Stimulated activated CD4-positive, alpha-beta T cell treated with anti-CD3 and anti-CD28 coated beads, Interleukin-2, amount 100 ng/mL, for 24 hours (primary cell): ENCODE data around the gene ELAVL3.
"Not testable (repeated sequence)": the region's sequence is repeated elsewhere in the genome, so short reads cannot be mapped to it uniquely, and the experiment has no call there.

ENCODE experiments used
- DNase-seq, 2 donors: peaks; one replicate each; pipeline ENCODE4 v3.0.0-alpha.2; 2020

Gene ELAVL3

DNA sequence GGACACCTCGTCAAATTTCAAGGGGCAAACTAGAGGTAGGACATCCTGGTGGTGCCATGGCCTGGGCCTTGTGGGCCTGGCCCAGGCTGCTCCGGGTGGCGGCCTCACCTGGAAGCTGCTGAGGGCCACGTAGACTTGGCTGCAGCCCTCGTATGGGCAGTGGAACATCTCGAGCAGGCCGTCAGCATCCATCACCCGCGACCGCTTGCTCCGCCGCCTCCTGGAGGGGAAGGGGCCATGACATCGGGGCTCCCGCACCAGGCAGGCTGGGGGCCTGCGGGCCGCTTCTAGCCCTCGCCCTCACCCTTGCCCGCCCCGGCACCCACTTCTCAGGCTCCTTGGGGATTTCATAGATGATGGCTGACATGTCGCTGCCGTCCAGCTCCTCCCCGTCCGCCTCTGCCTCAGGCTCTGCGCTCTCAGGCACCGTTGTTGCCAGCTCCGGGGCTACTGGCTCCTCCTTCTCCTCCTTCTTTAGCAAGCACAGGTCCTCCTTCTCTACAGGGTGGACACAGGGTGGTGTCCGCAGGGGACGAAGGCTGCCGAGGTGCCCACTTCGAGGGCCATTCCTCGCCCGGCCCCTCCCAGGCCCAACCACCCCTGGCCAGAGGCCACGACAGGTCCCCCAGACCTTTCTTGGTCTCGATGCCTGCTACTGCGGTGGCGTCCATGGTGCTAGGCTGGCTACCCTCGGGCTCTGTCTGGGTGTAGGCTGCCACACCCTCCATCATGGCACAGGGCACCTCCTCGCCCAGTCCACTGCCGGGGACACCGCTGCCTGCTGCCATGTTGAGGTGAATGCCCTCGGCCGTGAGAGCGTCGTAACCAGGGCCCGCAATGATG, 6.0 kb upstream of the ELAVL3 start:
- no peak for DNase-seq

DNA sequence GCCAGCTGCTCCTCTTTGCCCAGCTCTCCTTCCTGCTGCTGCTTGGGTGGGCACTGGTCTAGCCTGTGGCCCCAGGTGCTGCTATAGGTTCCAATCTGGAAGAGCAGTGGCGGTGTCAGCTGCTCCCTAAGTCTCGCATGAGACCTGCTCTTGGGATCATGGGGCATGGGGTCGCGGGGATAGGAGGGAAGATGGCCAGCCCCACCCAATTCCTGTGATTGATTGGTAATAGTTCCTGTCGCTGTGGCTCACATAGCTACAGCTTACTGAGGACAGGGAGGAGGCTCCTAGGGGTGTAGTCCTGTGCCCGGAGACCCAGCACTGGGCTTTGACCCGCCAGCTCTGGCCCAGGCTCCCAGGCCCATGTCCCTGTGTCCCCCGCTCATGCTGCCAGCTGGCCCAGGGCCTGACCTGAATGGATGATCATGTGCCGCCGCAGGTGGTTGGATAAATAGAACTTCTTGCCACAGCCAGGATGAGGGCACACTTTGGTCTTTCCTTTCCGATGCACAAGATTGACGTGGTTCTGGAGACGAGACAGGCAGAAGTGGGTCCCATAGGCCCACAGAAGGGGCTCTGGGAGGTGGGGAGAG, 4.5 kb upstream of the ELAVL3 start:
- no peak for DNase-seq

DNA sequence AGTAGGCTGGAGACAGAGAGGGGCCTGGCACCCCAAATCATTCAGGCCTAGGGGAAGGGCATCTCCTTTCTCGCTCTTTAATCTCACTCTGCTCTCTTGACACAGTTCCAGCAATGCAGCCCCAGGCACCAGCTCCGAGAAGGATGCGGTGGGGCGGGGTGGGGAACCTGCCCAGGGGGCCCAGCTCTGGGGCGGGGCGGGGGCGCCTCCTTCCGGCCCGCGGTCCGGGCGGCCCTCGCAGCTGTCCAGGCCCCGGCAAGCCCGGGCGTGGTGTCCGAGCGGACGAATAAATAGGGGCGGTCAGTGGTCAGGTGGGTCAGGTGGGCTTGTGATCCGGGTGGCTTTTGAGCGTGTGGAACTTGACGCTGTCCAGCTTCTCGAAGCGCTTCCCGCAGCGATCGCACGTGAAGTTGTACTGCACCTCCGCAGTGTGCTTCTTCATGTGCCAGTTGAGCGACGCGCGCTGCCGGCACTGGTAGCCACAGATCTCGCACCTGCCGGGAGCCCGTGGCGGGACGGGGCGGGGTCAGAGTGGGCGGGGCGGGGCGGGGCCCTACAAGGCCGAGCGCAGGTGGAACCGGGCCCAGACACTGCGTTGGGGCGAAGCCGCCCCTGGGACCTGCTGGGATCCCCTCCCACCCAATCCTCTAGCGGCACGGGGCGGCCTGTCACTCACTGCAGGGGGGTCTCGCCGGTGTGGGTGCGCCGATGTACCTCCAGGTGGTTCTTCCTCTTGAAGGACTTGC, 2.7 kb upstream of the ELAVL3 start:
- no peak for DNase-seq

DNA sequence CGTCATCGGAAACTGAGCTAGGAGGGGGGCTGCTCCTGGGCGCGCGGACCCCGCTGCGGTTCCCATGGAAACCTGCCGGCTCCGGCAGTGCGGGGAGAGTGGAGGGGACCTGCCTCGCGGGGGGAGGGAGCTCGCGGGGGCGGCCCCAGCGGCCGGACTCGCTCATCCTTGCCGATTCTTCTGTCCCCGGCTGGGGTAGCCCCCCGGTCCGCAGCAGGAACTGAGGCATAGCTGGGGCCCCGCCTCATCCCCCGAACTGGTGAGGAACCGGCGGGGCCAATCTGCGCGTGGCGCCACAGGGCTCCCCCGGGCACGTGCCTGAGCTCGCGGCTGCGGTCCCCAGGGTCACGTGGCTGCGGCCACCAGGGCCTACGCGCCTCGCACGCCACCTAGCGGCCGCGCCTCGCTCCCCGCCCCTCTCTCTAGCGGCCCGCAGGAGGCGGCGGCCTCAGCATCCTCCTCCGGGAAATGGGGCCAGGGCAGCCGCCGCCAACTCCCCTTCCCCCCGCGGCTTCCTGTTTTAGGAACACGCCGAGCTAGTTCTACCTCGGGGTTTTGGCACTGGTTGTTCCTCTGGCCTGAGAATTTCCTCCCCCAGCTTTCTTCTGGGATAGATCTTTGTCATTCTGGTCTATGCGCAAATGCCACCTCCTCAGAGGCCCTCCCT, 1.7 kb upstream of the ELAVL3 start:
- peak; percentile 88 to 92 for DNase-seq

DNA sequence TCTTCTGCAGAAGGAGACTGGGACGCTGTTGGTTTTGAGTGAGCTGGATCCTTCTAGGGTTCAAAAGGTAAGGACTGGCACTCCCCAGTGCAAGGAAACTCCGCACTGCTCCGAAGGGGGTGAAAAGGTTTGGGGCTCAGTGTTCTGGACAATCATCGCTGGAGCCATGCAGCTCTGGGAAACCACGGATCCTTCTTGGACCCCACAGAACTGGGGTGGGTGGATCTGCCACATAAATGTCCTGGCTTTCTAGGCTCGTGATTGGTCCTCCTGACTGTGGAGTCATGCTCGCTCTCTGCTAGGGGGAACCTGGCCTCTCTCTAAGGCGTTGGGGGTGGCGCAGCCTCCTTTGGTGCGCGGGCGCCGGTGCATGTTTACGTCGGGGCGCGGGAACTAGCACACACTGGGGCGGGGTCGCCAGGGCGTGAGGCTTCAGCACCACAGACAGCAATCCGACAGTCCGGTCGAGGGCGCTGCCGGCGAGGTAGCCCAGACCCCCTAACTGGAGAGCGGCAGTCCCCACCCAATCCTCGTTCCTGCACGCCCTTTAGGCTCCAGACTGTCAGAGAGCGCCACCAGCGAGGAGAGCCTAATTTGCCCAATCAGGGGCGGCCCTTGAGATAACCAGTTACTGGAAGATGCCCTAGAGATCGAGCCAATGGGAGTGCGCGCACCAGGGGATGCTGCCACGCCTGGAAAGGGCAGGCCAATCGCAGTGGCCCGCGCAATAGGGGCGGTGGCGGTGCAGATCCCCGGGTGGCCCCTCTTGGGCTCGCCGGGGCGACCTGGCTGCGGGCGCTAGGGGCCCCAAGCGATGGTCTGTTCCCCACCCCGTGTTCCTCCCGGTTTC, 913 bp upstream of the ELAVL3 start:
- peak; percentile 76 to 81 for DNase-seq

DNA sequence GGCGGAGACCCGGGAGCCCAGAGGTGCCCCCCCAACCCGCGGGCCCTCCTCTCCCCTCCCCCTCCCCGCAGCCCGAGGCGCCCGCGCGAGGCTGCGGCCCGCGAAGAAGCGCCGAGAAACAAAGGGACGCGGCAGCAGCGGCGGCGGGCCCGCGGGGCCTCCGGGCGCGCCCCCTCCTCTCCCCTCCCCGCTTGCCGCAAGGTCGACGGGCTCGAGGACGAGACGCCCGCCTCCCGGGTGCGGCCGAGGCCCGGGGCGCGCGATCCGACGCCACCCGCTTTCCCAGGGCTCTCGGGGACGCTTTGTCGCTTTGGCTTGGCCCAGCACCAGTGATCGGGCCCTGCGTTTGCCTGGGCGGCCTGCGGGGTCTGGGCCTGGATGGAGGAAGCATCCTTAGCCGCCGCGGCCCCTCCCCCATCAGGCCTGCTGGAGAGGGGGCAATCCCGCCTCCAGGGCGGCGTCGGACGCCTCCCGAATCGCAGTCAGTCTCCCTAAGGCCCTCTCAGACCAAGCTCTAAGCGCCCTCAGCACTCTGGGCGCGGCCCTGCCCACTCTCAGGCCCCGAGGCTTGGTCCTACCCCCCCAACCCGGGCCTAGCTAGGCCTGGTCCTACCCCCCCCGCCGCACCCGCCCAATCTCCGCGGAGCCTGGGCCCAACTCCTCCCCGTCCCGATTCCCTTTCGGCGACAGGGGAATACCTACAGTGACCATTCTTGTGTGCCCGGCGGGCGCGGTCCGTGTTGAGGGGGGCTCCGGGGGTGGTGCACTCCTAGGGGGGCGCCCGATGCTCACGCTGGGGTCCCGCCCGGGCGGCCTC, 740 bp downstream of the ELAVL3 start:
- no peak for DNase-seq

DNA sequence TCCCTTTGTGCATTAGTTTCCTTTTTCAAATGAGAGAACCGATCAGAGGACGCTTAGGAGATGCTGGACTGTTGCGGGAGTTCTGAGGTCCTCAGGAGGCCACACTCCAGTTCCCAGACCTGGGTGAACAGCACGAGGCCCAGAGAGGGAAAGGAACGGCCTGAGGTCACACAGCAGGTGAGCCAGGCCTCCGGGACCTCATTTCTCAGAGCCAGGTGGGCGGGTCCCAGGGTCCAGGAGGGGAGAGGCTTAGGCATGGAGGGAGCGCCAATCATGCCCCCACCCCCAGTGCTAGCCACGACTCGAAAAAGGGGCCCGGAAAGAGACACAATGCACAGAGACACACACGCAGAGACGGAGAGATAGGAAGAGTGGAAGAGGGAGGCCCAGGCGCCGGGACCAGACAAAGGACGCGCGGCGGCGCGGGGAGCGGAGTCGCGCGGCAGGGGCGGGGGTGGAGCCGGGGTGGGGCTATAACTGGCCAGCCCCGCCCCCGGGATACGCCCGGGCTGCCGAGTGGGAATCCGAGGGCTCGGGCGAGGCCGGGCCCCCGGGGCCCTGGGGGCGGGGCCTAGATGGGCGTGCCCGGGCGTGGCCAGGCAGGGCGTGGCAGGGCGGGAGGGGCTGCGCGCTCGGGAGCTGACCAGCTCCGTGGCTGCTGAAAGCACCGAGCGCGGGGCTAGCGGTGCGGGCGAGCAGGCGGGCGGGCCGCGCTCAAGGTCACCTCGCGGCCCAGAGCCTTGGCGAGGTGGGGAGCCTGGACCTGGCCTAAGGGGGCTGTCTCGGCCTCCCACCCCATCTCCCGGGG, 1.6 kb downstream of the ELAVL3 start:
- peak in 1 of 2 donors; percentile 64 for DNase-seq

DNA sequence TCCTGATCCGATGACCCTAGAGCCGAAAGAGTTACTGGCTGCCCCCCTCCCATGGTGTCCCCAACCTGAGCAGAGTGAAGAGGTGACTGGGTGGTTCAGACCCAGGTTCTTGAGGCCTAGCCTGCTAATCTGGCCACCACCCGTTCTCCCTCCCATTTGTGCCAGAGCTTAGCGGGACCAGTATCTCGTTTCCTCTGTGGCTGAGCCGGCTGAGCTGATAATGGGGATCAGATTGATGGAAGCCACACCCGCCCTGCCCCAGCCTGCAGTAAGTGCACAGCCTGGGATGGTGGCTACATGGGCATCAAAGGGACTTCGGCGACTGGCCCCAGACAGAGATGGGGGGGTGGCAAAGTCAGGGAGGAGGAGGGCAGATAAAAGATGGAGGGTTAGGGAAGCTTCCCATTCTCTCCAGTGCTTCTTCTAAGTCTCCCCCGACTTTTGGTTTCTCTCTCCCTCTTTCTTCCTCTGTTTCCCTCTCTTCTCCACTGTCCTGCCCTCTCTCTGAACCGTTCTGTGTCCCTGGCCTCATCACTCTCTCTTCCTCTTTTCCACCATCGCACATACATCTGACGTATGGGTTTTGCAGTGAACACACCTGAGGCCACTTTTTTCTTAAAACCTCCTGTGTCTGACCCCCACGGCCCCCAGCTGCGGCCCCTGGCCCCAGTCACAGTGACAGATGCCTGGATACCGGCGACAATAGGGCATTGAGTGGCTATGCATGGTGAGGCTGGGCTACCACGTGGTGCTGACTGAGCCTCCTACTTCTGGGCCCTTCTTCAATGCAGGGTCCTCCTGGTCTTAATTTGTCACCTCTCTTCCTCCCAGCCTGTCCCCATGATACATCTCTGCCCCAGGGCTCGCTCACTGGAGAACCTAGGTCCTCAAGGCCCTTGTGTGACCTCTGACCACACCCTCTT, 2.4 kb downstream of the ELAVL3 start:
- DNase-seq = no peak

DNA sequence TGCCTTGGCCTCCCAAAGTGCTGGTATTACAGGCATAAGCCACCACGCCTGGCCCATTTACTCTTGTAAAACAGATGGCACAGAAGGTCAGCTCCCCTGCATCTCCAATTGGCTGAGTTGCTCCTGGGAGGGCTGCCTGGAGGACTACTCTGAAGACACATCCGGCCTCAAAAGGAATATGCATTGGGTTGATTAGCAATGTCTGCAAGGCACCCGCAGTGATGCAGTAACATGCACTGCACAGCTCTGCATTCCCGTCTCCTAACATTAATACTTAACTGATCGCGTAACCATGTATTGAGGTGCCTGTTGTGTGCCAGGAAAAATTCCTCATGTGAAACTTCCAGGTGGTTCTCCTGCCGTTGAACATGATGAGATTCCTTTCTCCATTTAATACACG, 5.0 kb downstream of the ELAVL3 start:
- DNase-seq = no peak

DNA sequence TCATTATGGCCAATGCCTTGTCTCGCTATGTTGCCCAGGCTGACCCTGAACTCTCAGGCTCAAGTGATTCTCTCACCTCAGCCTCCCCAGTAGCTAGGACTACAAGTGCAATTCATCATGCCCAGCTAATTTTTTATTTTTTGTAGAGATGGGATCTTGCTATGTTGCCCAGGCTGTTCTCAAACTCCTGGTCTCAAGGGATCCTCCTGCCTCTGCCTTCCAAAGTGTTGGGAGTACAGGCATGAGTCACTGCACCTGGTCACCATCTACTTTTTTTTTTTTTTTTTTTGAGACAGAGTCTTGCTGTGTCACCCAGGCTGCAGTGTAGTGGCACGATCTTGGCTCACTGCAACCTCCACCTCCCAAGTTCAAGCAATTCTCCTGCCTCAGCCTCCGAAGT, 5.5 kb downstream of the ELAVL3 start:
- DNase-seq = not testable (repeated sequence)

DNA sequence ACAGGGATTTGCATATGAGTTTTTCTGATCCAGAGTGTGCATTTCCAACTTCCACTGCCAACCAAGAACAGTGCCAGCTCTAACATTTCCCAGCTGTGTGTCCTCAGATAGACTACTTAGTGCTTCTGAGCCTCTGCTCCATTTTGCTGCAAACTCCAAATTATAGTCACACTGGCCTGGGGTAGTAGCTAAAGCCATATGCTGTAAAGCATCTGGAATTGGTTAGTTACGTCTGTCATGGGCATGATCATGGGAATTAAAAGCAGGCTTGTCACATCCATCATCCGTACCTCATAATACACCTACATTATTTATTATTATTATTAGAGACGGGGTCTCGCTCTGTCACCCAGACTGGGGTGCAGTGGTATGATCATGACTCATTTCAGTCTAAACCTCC, 7.1 kb downstream of the ELAVL3 start:
- no peak for DNase-seq

DNA sequence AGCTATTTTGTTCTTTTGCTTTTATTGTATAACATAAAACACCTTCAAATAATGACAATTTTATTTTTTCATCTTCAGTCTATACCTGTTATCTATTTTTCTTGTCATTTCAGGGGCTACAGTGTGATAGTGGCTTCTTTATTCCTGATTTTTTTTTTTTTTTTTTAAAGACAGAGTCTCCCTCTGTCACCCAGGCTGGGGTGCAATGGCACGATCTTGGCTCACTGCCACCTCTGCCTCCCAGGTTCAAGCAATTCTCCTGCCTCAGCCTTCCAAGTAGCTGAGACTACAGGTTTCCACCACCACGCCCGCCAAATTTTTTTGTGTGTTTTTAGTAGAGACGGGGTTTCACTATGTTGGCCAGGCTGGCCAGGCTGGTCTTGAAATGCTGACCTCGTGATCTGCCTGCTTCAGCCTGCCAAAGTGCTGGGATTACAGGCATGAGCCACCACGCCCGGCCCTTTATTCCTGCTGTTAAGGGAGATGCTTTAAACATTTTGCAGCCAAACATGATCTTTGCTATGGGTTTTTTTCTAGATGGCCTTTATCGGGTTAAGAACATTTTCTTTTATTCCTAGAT, 12.5 kb downstream of the ELAVL3 start:
- DNase-seq = not testable (repeated sequence)

DNA sequence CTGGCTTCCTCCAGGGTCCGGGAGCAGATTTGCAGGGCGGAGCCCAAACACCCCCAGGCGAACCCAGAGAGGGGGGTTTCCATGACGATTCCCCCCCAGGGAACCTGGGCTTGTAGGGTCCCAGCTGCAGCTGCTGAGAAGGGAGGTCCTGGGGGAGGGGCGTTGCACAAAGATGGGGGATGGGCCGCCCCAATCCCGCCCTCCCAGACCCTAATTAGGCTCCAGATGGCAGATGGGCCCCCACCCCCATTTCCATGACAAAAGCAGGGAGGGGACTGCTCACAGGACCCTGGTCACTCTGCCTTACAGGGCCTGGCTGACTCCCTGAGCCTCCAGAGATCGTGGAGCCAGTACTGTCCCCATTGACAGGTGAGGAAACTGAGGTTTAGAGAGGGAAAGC, 15.2 kb downstream of the ELAVL3 start:
- no peak for DNase-seq

DNA sequence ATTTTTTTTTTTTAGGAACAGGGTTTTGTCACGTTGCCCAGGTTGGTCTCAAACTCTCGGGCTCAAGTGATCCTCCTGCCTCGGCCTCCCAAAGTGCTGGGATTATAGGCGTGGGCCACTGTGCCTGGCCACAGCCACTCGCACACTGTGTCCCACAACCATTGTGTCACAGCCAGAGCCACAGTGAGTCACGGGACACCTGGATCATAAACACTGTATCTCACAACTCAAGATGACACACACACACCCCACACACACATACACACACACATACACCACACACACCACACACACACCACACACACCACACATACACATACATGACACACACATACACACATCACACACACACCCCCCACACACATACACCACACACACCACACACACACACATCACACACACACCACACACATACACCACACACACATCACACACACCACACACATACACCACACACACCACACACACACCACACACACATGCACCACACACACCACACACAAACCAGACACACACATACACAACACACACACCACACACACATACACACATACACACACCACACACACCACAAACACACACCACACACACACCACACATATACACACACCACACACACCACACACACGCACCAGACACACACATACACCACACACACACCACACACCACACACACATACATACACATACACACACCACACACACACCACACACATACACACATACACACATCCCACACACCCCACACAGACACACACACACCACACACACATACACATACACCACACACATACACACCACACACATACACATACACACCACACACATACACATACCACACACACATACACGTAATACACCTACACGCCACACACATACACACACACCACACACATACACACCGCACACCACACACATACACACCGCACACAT, 16.2 kb downstream of the ELAVL3 start:
- no peak for DNase-seq

DNA sequence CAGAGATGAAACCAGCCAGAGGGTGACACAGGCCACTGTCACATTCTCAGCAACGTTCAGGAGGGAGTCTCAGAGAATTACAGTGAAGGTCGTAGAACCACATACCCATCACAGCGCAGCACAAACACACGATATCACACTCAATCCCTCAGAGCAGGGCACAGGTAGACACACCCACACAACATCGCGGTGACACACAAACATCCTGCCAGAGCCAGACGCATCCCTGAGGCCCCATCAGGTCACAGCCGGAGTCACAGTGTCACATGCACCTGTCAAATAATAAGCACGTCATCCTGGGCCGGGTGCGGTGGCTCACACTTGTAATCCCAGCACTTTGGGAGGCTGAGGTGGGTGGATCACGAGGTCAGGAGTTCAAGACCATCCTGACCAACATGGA, 17.5 kb downstream of the ELAVL3 start:
- DNase-seq = no peak

DNA sequence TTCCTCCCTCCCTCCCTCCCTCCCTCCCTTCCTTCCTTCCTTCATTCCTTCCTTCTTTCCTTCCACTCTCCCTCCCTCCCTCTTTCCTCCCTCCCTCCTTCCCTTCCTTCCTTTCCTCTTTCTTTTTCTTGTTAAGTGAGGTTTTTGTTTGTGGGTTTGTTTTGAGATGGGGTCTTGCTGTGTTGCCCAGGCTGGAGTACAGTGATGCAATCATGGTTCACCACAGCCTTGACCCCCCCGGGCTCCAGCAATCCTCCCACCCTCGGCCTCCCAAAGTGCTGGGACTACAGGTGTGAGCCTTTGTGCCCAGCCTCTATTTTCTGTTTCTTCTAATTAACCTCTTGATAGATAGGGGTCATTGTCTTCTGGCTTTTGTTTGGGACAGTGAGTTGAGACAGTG, 19.4 kb downstream of the ELAVL3 start:
- DNase-seq = no peak

DNA sequence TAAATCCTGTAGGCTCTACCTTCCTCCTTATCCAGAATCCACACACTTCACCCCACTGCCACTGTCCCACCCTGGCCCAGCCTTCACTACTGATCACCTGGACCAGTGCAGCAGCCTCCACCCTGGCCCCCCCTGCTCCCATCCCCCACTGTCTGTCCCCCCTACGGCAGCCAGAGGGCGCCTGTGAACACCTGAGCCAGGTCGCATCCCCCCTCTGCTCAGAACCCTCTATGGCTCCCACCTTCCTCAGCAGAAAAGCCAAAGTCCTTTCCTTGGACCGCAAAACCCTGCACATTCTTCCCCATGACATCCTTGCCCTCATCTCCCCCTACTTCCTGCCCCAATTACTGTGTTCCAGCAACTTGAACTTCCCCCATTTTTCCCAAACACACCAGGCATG, 20.6 kb downstream of the ELAVL3 start:
- no peak for DNase-seq

DNA sequence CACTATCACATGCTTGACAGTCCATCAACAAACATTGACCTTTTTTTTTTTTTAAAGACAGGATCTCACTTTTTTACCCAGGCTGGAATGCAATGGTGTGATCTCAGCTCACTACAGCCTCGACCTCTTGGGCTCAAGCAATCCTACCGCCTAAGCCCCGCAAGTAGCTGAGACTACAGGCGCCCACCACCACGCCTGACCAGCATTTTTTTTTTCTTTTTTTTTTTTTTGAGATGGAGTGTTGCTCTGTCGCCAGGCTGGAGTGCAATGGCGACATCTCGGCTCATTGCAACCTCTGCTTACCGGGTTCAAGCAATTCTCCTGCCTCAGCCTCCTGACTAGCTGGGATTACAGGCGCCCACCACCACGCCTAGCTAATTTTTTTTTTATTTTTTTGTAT, 21.9 kb downstream of the ELAVL3 start:
- DNase-seq = not testable (repeated sequence)
